K562 treated with DMSO at 1 percent for 12 hours (cell line): ENCODE results near the gene ASCL4. TPM values are rescaled to one million over a fixed set of nuclear protein-coding genes. Genes with fewer than 3 reads are reported as not detected.

Experiments
- total RNA-seq: library from RNA; unstranded; fragments of 300-600 nt; gene quantifications from 2 replicates; pipeline ENCODE4 v1.2.3, GENCODE V29; 2022; ENCODE audit not compliant: insufficient read depth

The ASCL4 gene
- total RNA-seq, result not detected in 2 replicates

GRCh38 chr12:107774349-107775029 lies at the start of gene ASCL4:
Gene ASCL4, plus strand, starts transcription at chr12:107774704. Its CDS starts 515 bp downstream, at chr12:107775219.

GRCh38 chr12:107760809-107761501 lies 13.5 kb upstream of the ASCL4 start, which contains the start of gene PRDM4:
Gene PRDM4, minus strand, starts transcription at chr12:107761137. Its CDS starts 622 bp downstream, at chr12:107760515.

Other genes starting within 250 kb of the ASCL4 start
- gene PWP1, start 88.9 kb upstream of the ASCL4 start, total RNA-seq, result 19.1 and 24.2 TPM in 2 replicates
- gene PRDM4, start 13.6 kb upstream of the ASCL4 start, total RNA-seq, result 6.0 and 20.0 TPM in 2 replicates